H54 (cell line): ENCODE measurements around the gene DNAJC2.

Experiments used
- DNase-seq: peaks from one replicate; pipeline ENCODE4 v3.0.0; 2011; ENCODE audit warnings: low spot score, mixed read lengths; ENCODE audit not compliant: insufficient read length
- FAIRE-seq: peaks from 3 replicates; lab custom pipeline; 2011; peaks lifted over from hg19 to GRCh38; lab: Jason Lieb, UNC
- POLR2A ChIP-seq: IDR thresholded peaks from 2 replicates; pipeline ENCODE4 v1.6.1; 2011; ENCODE audit warnings: low read depth, mild to moderate bottlenecking, low read length

The DNAJC2 gene, protein sequence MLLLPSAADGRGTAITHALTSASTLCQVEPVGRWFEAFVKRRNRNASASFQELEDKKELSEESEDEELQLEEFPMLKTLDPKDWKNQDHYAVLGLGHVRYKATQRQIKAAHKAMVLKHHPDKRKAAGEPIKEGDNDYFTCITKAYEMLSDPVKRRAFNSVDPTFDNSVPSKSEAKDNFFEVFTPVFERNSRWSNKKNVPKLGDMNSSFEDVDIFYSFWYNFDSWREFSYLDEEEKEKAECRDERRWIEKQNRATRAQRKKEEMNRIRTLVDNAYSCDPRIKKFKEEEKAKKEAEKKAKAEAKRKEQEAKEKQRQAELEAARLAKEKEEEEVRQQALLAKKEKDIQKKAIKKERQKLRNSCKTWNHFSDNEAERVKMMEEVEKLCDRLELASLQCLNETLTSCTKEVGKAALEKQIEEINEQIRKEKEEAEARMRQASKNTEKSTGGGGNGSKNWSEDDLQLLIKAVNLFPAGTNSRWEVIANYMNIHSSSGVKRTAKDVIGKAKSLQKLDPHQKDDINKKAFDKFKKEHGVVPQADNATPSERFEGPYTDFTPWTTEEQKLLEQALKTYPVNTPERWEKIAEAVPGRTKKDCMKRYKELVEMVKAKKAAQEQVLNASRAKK

DNA sequence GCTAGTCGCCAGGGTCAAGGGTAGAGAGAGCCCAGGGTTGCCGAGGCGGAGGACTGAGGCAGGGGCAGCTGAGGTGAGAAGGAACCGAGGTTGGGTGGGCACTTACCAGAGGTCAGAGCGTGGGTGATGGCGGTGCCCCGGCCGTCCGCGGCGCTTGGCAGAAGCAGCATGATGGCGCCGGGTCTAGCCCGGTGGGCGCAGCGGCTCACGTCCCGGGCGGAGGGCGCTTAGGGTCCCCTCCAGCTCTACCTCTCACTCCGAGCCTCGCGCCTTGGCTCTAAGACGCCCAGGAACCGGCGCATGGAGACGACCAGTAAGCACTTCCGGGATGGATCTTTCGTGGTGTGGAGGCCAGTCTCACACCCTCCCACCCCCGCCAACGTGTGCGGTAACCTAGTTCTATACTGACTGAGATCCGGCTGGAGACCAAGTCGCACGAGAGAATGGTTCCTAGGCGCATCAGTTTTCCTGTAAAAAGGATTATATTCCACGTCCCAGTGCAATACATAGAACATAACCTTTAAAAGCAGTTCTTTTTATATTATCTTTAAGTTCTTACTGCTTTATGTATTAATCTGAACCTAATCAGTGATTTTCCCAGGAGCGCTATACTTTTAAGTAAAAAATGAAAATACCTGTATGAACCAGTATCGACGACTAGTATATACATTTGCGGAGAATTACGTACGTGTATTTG lies at the start of gene DNAJC2:
Gene DNAJC2, minus strand, starts transcription at position 315 of the 697 bp plus-strand sequence. Its CDS starts 145 bp downstream, at position 170.
- DNase-seq (peak; percentile 77), FAIRE-seq (peak; percentile 75)
- peak; percentile 78 for TF ChIP-seq POLR2A

DNA sequence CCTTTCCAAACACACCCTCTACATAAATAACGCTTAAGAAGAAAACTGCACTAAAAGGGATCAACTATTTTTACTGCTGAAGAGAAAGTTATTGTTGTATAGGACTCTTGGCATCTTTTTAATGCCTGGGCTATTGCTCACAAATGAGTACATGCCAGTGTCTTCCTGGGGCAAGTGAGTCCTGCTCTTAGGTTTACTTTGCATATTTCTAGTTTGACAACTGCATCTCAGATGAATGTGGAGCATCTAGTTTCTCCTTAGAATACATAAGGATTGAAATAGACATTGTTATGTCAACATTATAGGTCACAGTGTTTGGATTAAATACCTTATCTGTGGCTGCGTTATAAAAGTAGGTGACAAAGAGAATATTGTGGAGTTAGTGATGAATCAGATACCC lies 47.4 kb upstream of the DNAJC2 start:
- TF ChIP-seq POLR2A: no peak
- FAIRE-seq (no peak), DNase-seq (no peak)

DNA sequence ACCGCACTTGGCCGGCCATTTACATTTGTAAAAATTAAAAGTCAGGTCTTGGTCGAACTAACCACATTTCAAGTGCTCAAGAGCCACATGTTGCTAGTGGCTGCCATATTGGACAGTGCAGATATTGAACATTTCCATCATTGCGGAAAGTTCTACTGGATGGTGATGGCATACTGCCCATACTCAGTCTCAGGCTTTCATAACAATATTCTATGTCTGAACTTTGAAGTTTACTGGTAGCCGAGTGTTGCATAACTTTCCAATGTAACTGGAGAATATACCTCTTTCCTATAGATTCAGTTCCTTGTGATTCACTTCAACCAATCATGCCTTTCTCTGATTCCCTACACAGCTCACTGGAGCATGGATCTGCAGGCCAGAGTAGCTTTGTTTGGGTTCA lies 46.6 kb upstream of the DNAJC2 start:
- FAIRE-seq: no peak
- DNase-seq: no peak
- no peak for TF ChIP-seq POLR2A

DNA sequence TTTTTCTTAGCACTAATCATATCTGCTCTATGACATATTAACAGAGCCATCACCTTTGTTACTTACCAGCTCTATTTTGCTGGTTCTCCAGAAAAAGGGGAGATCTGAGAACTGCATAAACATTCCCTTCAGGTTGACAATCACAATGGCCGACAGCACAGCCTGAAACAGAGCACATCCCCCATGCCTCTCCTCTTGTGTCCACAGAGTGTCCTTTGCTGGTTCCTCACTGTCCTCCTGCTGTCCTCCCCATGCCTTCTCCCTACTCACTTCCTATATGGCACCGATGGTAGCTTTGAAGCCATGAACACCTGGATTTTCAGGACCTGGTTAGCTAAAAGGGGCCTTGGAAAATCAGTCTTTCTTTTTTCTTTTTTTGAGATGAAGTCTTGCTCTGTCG lies 44.7 kb upstream of the DNAJC2 start:
- FAIRE-seq: no peak
- TF ChIP-seq POLR2A: no peak
- no peak for DNase-seq

DNA sequence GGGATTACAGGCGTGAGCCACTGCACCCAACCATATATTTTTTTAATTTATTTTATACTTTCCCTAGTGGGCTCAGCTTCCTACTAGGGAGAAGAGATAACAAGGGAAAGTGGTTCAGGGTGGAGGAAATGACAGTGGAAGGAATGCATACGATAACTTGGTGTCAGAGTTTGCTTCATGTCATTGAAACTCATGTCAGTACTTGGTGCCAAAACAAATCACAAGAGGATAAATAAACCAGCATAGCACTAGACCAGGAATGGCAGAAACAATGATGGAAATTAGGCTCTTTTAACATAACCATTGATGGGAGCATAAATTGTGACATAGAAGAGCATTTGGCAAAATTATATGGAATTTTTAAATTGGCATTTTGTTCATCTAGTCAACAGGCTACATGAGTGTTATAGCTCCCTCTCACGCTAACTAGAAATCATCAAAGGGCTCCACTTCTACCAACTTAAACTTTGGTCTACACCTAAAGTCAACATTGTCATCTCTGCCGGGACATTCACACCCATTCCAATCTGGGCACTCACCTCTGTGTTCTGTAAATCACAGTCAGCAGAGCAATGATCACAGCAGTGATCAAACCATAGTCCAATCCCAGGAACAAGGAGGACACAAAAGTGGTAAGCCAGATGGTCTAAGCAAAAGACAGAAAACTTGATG lies 44.0 kb upstream of the DNAJC2 start:
- FAIRE-seq (no peak), DNase-seq (no peak)
- TF ChIP-seq POLR2A: no peak

DNA sequence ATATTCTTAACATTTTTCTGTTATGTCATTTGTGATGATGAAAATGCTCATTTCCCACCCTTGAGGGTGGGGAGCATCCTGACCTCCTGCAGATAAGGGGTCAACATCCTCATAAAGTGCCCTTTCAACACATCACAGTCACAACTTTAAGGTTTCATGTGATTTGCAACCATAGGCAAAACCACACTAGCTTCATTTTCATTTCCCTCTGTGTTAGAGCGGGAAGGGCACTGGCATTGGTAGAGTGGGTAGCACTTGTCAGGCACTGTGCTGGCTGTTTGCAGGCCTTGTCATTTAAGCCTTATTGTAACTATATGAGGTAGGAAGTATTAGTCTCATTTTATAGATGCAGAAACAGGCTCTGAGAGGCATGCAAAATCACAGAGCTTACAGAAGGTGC lies 42.7 kb upstream of the DNAJC2 start:
- no peak for TF ChIP-seq POLR2A
- no peak for FAIRE-seq
- DNase-seq: no peak

DNA sequence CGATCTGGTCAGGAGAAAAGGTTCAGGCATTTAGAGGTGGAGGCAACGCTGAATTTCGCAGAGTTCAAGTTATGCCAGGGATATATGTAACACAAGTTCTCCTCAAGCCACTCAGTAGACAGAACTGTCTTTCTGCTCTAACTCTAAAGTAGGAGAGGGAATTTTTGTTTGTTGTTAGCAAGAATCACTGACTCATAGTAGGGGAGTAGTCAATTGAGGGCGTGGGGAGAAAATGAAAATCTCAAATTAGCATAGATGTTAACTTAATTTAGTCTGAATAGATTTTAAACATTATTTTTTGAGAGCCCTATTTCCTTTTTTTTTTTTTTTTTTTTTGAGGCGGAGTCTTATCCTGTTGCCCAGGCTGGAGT lies 37.5 kb upstream of the DNAJC2 start:
- FAIRE-seq (no peak), DNase-seq (no peak)
- TF ChIP-seq POLR2A: no peak

DNA sequence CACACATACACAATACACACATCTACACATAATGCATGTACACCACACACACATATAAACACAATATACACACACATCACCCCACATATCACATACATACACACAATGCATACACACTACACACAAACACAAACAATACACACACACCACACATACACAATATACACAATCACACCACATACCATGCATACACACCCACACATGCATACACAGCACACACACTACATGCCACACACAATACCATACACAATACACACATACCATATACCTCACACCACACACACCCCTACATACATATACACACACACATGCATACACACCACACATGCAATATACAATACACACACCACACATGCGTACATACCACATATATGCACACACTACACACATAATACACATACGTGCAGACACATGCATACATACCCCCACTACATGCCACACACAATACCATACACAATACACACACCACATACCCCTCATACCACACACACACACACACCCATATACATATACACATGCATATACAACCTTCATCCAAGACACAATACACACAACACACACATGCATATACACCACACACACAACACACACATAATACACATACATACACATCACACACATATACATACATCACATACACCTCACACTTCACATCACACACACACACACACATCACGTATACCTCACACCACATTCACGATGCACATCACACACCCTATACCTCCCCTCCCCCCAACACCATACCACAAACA lies 36.9 kb upstream of the DNAJC2 start:
- FAIRE-seq (no peak), DNase-seq (no peak)
- no peak for TF ChIP-seq POLR2A

DNA sequence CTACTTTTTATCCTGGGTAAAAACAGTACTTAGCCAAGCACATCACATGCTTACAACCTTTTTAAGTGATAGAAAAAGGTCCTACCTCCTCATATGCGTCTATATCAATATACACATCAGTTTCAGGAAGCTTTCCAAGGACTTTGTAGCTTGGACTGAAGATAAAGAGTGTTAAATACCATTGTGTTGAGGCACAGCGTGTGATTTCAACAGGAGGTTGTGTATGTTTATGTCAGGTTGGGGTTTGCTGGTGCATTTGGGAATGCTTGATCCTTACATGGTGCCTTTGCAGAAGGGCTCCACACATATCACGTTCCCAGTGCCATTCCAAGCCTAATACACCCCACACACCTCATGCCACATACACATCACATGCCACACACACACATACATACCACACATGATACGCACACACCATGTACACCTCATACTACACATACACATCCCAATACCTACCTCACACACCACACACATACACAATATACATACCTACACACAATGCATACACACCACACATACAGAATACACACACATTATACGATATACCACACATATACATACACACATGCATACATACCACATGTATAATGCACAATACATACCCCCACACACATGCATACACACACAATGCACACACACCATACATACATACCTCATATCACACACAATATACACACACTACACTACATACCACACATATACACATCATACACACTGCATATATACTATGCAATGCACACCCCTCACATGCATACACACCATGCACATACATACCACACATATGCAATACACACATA lies 36.0 kb upstream of the DNAJC2 start:
- no peak for TF ChIP-seq POLR2A
- DNase-seq (no peak), FAIRE-seq (no peak)

DNA sequence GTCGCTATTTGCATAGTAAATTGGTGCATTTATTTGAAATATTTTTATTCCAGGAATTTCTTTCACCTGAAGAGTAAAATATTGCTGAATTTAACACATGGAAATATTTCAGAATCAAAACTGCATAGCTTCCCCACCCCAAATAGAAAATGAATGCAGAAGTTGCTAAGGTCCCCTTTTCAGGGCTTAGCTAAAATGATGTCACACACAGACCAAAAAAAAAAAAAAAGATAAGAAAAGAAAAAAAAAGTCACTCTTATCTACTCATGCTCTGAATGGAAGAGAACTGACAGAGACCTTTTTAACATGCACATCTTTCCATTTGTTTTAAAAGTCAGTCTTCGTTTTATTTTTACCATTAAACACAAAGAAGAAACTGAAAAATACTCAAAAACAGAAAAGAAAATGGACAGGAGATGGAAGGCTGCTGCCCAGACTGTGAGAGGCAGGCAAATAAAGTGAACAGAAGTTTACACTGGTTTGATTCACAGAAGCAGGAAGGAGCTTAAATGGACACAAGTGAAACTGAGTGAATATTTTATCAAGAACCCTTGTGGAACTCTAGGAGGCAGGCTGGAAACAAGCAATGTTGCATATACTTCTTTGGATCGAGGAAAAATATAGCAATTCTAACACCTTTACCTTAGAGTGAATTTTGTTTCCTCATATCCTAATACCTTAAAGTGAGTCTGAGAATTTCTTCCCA lies 34.9 kb upstream of the DNAJC2 start:
- DNase-seq (no peak), FAIRE-seq (no peak)
- TF ChIP-seq POLR2A: no peak

DNA sequence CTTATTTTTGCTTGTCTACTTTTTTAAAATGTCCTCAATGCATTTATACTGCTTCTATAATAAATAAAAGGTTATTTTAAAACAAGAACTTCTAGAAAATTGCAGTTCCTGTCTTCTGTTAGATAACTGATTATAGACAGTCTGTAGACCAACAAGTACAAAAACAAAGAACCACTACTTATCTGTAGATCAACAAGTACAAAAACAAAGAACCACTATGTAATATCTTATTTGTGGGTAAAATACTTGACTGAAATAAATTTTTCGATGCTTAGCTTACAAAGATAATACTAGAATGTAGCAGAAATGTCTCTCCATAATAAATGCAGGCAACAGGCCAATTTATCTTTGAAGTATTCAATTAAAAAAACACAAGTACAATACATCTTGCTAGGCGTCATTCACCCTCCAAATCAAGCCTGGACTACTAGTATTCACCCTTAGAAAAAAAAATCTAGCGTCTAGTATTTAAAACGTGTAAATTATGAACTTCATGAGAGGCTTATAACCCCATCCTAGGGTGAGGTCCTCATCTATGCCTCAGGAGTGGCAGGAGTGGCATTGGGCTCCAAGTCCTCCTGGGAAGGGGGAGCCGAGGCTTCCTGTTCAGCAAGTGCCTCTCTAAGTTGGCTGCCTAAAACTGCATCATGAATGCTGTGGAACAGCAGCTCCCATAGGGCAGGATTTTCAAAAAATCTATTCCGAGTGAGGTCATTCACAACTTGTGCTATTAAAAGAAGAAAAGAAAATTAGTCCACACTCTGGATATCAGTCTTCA lies 29.5 kb upstream of the DNAJC2 start:
- no peak for TF ChIP-seq POLR2A
- DNase-seq (no peak), FAIRE-seq (no peak)
